GM12892 (cell line): Measurements from ENCODE around the gene SEC63.

ENCODE experiments used
- POLR2A ChIP-seq: IDR thresholded peaks from 2 replicates; pipeline ENCODE4 v1.6.1; 2011; ENCODE audit warnings: low read depth, low read length, control low read depth
- POLR2AphosphoS5 ChIP-seq: IDR thresholded peaks from 2 replicates; pipeline ENCODE4 v1.6.1; 2011; ENCODE audit warnings: low read depth, low read length, control low read depth
- TAF1 ChIP-seq: IDR thresholded peaks from 2 replicates; pipeline ENCODE4 v1.6.1; 2011; ENCODE audit warnings: low read depth, mild to moderate bottlenecking, control low read depth, low read length, borderline replicate concordance

DNA sequence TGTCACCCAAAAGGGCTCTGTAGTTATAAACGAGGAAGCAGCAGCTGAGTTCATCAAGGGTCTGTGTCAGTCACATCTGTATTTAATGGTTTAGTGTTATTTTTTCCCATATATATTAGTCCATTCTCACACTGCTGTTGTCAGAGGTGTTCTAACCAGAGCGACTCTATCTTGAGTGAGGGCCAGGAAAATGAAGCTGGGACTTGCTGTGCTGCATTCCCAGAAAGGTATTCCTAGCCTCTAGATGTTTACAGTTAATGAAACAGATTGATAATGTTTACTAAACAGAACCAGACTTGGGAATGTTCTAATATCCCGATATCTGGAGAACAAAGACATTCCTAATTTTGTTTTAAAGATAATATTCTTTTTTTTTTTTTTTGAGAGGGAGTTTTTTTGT lies 48.0 kb upstream of the SEC63 start:
- TF ChIP-seq POLR2A (no peak), POLR2AphosphoS5 (no peak), TAF1 (no peak)
